Endodermal cell (in vitro differentiated cells): ENCODE results near the gene SH2D3C. TPM values are rescaled to one million over a fixed set of nuclear protein-coding genes. Genes with fewer than 3 reads are reported as not detected.

Source experiments
- DNase-seq: peaks from one replicate; pipeline ENCODE4 v3.0.0-alpha.2; 2017
- H3K27ac ChIP-seq: 2 replicates; pipeline ENCODE4 v1.5.1; 2013; ENCODE audit warnings: mild to moderate bottlenecking, low read depth, low read length, moderate library complexity
- H3K27me3 ChIP-seq: 2 replicates; pipeline ENCODE4 v1.6.1; 2013; ENCODE audit warnings: mild to moderate bottlenecking, low read length, moderate library complexity; ENCODE audit not compliant: insufficient read depth, control insufficient read depth, poor library complexity, severe bottlenecking
- H3K36me3 ChIP-seq: 2 replicates; pipeline ENCODE4 v1.7.0; 2013; ENCODE audit warnings: mild to moderate bottlenecking, low read length, moderate library complexity; ENCODE audit not compliant: control insufficient read depth, insufficient read depth
- H3K4me1 ChIP-seq: one replicate; pipeline ENCODE4 v1.7.0; 2013; ENCODE audit warnings: low read length; ENCODE audit not compliant: control insufficient read depth, insufficient read depth
- H3K4me3 ChIP-seq: 2 replicates; pipeline ENCODE4 v1.5.1; 2013; ENCODE audit warnings: mild to moderate bottlenecking, low read length, moderate library complexity
- H3K9ac ChIP-seq: 2 replicates; pipeline ENCODE4 v1.6.1; 2013; ENCODE audit warnings: mild to moderate bottlenecking, low read length, moderate library complexity; ENCODE audit not compliant: poor library complexity, severe bottlenecking; ENCODE audit errors: extremely low read depth
- H3K9me3 ChIP-seq: 2 replicates; pipeline ENCODE4 v1.6.1; 2013; ENCODE audit warnings: mild to moderate bottlenecking, low read length, moderate library complexity; ENCODE audit not compliant: control insufficient read depth
- H3K27ac Mint-ChIP-seq: 2 replicates; pipeline ENCODE4 v1.8.0; 2020; ENCODE audit warnings: mixed read lengths
- H3K27me3 Mint-ChIP-seq: 2 replicates; pipeline ENCODE4 v1.8.0; 2021; ENCODE audit warnings: mild to moderate bottlenecking, mixed read lengths; ENCODE audit not compliant: insufficient read depth
- H3K36me3 Mint-ChIP-seq: 2 replicates; pipeline ENCODE4 v1.8.0; 2020; ENCODE audit warnings: low read depth, mixed read lengths
- H3K4me1 Mint-ChIP-seq: 2 replicates; pipeline ENCODE4 v1.8.0; 2020; ENCODE audit warnings: mixed read lengths
- H3K4me3 Mint-ChIP-seq: 2 replicates; pipeline ENCODE4 v1.8.0; 2020; ENCODE audit warnings: mild to moderate bottlenecking, moderate library complexity, mixed read lengths
- H3K9me3 Mint-ChIP-seq: 2 replicates; pipeline ENCODE4 v1.8.0; 2020; ENCODE audit warnings: mild to moderate bottlenecking, mixed read lengths
- CTCF ChIP-seq: fragments of 200-600 bp; sonication (generic); conservative IDR thresholded peaks from 2 replicates; pipeline ENCODE4 v1.5.0; 2021; ENCODE audit warnings: antibody characterized with exemption, mild to moderate bottlenecking
- WGBS, 2 experiments: methylation state at CpG; one replicate each; pipeline versions ENCODE4 v1.1.5 to v1.1.7; 2013; ENCODE audit warnings: missing lambda C conversion rate in 2 of 2, mixed read lengths in 1 of 2; ENCODE audit not compliant: insufficient coverage in 1 of 2, insufficient read length in 1 of 2; 5-methylcytosine and 5-hydroxymethylcytosine counted together
- total RNA-seq, 2 donors: library from RNA; stranded (reverse); fragmentation: NEBNext Ultra II Directional in 1 of 2; extraction: Animal tissue kit (Norgen Biotek cat#: 25700) in 1 of 2; gene quantifications; 2 replicates in 1 of 2; 3 replicates in 1 of 2; pipeline ENCODE4 v1.2.1, GENCODE V29; 2021

The SH2D3C gene
- total RNA-seq, 2 donors from 2014 or later, result 0.77 to 1.4 TPM

GRCh38 chr9:127780126-127780885 is 1.8 kb upstream of the SH2D3C start:
- TF ChIP-seq CTCF, result no peak
- Histone ChIP-seq H3K4me1 (no peaks in the 10 kb centered on the region), H3K9ac (no peak overlapping the region), H3K36me3 (no peaks in the 10 kb centered on the region), H3K4me3 (no peak overlapping the region), H3K9me3 (no peaks in the 10 kb centered on the region), H3K27ac (no peak overlapping the region), H3K27me3 (no peaks in the 10 kb centered on the region)
- Mint-ChIP-seq H3K36me3 (no peaks in the 10 kb centered on the region), H3K27ac (no peak overlapping the region), H3K4me1 (no peaks in the 10 kb centered on the region), H3K9me3 (no peaks in the 10 kb centered on the region), H3K4me3 (no peak overlapping the region), H3K27me3 (no peaks in the 10 kb centered on the region)
- 87 to 93% methylated on average over 12 to 20 of the region's 20 CpGs for WGBS, 2 experiments
- peak; percentile 57 for DNase-seq

GRCh38 chr9:127779136-127779981 is 893 bp upstream of the SH2D3C start:
- DNase-seq, result peak; percentile 57
- Histone ChIP-seq H3K27ac (no peak overlapping the region), H3K4me1 (no peaks in the 10 kb centered on the region), H3K36me3 (no peaks in the 10 kb centered on the region), H3K4me3 (no peak overlapping the region), H3K27me3 (no peaks in the 10 kb centered on the region), H3K9ac (no peak overlapping the region), H3K9me3 (no peaks in the 10 kb centered on the region)
- Mint-ChIP-seq H3K36me3 (no peaks in the 10 kb centered on the region), H3K4me3 (no peak overlapping the region), H3K27ac (no peak overlapping the region), H3K27me3 (no peaks in the 10 kb centered on the region), H3K9me3 (no peaks in the 10 kb centered on the region), H3K4me1 (no peaks in the 10 kb centered on the region)
- no peak for TF ChIP-seq CTCF
- WGBS, 2 experiments, result 90 to 95% methylated on average over 13 to 17 of the region's 17 CpGs

GRCh38 chr9:127777368-127777980 is 992 bp downstream of the SH2D3C start:
- Mint-ChIP-seq H3K27me3 (peaks cover 1% of the 10 kb centered on the region), H3K27ac (no peak overlapping the region), H3K4me1 (no peaks in the 10 kb centered on the region), H3K4me3 (no peak overlapping the region), H3K9me3 (no peaks in the 10 kb centered on the region), H3K36me3 (no peaks in the 10 kb centered on the region)
- no peak for DNase-seq
- Histone ChIP-seq H3K27ac (no peak overlapping the region), H3K4me1 (no peaks in the 10 kb centered on the region), H3K4me3 (no peak overlapping the region), H3K9ac (no peak overlapping the region), H3K27me3 (no peaks in the 10 kb centered on the region), H3K36me3 (no peaks in the 10 kb centered on the region), H3K9me3 (no peaks in the 10 kb centered on the region)
- WGBS, 2 experiments, result 89 to 93% methylated on average over 9 to 17 of the region's 18 CpGs
- TF ChIP-seq CTCF, result no peak
